K562 (cell line): ENCODE results near the gene SAT2. TPM values are rescaled to one million over a fixed set of nuclear protein-coding genes. Genes with fewer than 3 reads are reported as not detected.
A peak's percentile ranks its signal among the peaks of the same experiment; 100 is the strongest.

Source experiments
- ATAC-seq: fragments of 200-7000 bp; cut with Tn5 transposase; 3 replicates; pipeline ENCODE4 v1.9.1; 2020; ENCODE audit warnings: moderate library complexity
- BruUV-seq: library from RNA; stranded (reverse); fragments of 400-500 nt; replicated peaks from 2 replicates; lab custom pipeline; 2021; lab: Mats Ljungman, UMichigan
- CTCF ChIA-PET: fragments of 300-600 bp; formaldehyde crosslinking; extraction: SDS; loops from one replicate; lab custom pipeline; 2021; ENCODE audit warnings: low intra/inter-chr PET ratio; lab: Yijun Ruan, JAX
- POLR2A ChIA-PET: fragments of 300-600, 350-650 bp; sonication (Branson Sonifier 250); formaldehyde crosslinking; extraction: SDS; loops from one replicate; lab custom pipeline; 2021; ENCODE audit warnings: antibody characterized with exemption, inconsistent platforms; lab: Yijun Ruan, JAX
- DNase-seq, 4 experiments: peaks; one replicate each; pipeline versions ENCODE4 v3.0.0 to v3.0.0-alpha.2; 2011 to 2018; ENCODE audit warnings: low spot score in 3 of 4, mixed read lengths in 3 of 4; ENCODE audit errors: extremely low read depth in 1 of 4
- FAIRE-seq: peaks from 2 replicates; lab custom pipeline; 2011; peaks lifted over from hg19 to GRCh38; lab: Jason Lieb, UNC
- H2AFZ ChIP-seq: 2 replicates; pipeline ENCODE4 v1.6.0; 2011; ENCODE audit warnings: low read depth, low read length, control low read depth, inconsistent platforms
- H3K27ac ChIP-seq: fragments of 200-600 bp; 3 replicates; pipeline ENCODE4 v1.8.0; 2011; ENCODE audit warnings: low read depth, mild to moderate bottlenecking, control low read depth, inconsistent platforms, low read length, moderate library complexity, mixed read lengths; ENCODE audit errors: extremely low read depth
- H3K27me3 ChIP-seq, 2 experiments: fragments of 300-600 bp in 1 of 2; 2 replicates in 1 of 2; 3 replicates in 1 of 2; pipeline versions ENCODE4 v1.6.0 to v1.8.0; 2011; ENCODE audit warnings: inconsistent platforms in 2 of 2, low read length in 2 of 2, mild to moderate bottlenecking in 1 of 2, mixed read lengths in 1 of 2, moderate library complexity in 1 of 2; ENCODE audit not compliant: control insufficient read depth in 2 of 2, insufficient read depth in 2 of 2
- H3K36me3 ChIP-seq: fragments of 300-600 bp; 3 replicates; pipeline ENCODE4 v1.8.0; 2011; ENCODE audit warnings: mild to moderate bottlenecking, low read length, inconsistent platforms; ENCODE audit not compliant: control insufficient read depth, insufficient read depth
- H3K4me1 ChIP-seq, 2 experiments: fragments of 200-600 bp in 1 of 2; replicated peaks in 1 of 2; 2 replicates in 1 of 2; 3 replicates in 1 of 2; pipeline versions ENCODE4 v1.5.1 to v1.8.0; 2011; ENCODE audit warnings: inconsistent platforms in 2 of 2, low read length in 2 of 2, mild to moderate bottlenecking in 1 of 2, mixed read lengths in 1 of 2, moderate library complexity in 1 of 2; ENCODE audit not compliant: control insufficient read depth in 2 of 2, insufficient read depth in 2 of 2
- H3K4me2 ChIP-seq: 2 replicates; pipeline ENCODE4 v1.6.1; 2011; ENCODE audit warnings: low read length, control low read depth, inconsistent platforms, mixed read lengths; ENCODE audit not compliant: insufficient read depth
- H3K4me3 ChIP-seq: fragments of 200-600 bp; sonication (generic), shearing (Covaris generic); 2 replicates; pipeline ENCODE4 v1.5.1; 2016; ENCODE audit warnings: control low read depth, inconsistent platforms
- H3K79me2 ChIP-seq: fragments of 200-600 bp; 3 replicates; pipeline ENCODE4 v1.8.0; 2011; ENCODE audit warnings: low read length, inconsistent platforms; ENCODE audit not compliant: control insufficient read depth, insufficient read depth
- H3K9ac ChIP-seq, 2 experiments: 2 replicates each; pipeline versions ENCODE4 v1.6.0 to v1.6.1; 2011; ENCODE audit warnings: low read depth in 2 of 2, low read length in 2 of 2, control low read depth in 1 of 2, inconsistent platforms in 1 of 2, mild to moderate bottlenecking in 1 of 2, mixed read lengths in 1 of 2; ENCODE audit not compliant: insufficient read depth in 1 of 2
- H3K9me1 ChIP-seq: one replicate; pipeline ENCODE4 v1.6.0; 2011; ENCODE audit warnings: inconsistent platforms, mild to moderate bottlenecking, low read length, moderate library complexity; ENCODE audit not compliant: control insufficient read depth, insufficient read depth
- H3K9me3 ChIP-seq: replicated peaks from 2 replicates; pipeline ENCODE4 v1.5.1; 2011; ENCODE audit warnings: low read depth, low read length, inconsistent platforms; ENCODE audit not compliant: control insufficient read depth, insufficient read depth
- H4K20me1 ChIP-seq: replicated peaks from 2 replicates; pipeline ENCODE4 v1.6.1; 2011; ENCODE audit warnings: low read length, inconsistent platforms, mixed read lengths; ENCODE audit not compliant: control insufficient read depth, insufficient read depth
- MCM3 ChIP-seq: fragments of 450-650 bp; IDR thresholded peaks from 2 replicates; pipeline ENCODE4 v1.6.1; 2016
- PHTF2 ChIP-seq: fragments of 250-450 bp; sonication (Bioruptor Pico); IDR thresholded peaks from 2 replicates; pipeline ENCODE4 v1.5.0; 2021; ENCODE audit warnings: mild to moderate bottlenecking
- SRSF7 ChIP-seq: fragments of 200-400 bp; formaldehyde crosslinking; optimal IDR thresholded peaks from 2 replicates; pipeline ENCODE3; 2017; ENCODE audit warnings: mild to moderate bottlenecking, low read depth, low read length
- TBL1XR1 ChIP-seq, 2 experiments: IDR thresholded peaks; 2 replicates each; pipeline ENCODE4 v1.6.1; 2012; ENCODE audit warnings: improper control_type of control experiment in 2 of 2, low read length in 2 of 2, mild to moderate bottlenecking in 1 of 2
- ZBTB8A ChIP-seq: fragments of 450-650 bp; IDR thresholded peaks from 2 replicates; pipeline ENCODE4 v1.6.1; 2018; ENCODE audit warnings: mild to moderate bottlenecking, moderate library complexity; ENCODE audit not compliant: partially characterized antibody
- ZNF239 ChIP-seq: fragments of 250-450 bp; sonication (Bioruptor Pico); IDR thresholded peaks from 2 replicates; pipeline ENCODE4 v1.4.0; 2020; ENCODE audit warnings: mild to moderate bottlenecking
- ZNF584 ChIP-seq: fragments of 200-800 bp; sonication (Bioruptor generic); IDR thresholded peaks from 2 replicates; pipeline ENCODE4 v1.6.1; 2016; ENCODE audit warnings: low read depth, mild to moderate bottlenecking, missing genetic modification characterization, missing compliant biosample characterization
- WGBS: fragments of 100-300 bp; shearing (Covaris generic); methylation state at CpG from one replicate; pipeline ENCODE4 v1.1.6; 2016; ENCODE audit warnings: low coverage, mixed read lengths; ENCODE audit not compliant: insufficient coverage; ENCODE audit errors: missing lambda C conversion rate; 5-methylcytosine and 5-hydroxymethylcytosine counted together
- in situ Hi-C: fragments of 300-500 bp; cut with MboI; formaldehyde crosslinking; loops from 4 replicates; pipeline ENCODE4 v1.15.0; 2018; ENCODE audit warnings: inconsistent platforms, mixed read lengths
- intact Hi-C: fragments of 100-400 bp; cut with micrococcal nuclease; formaldehyde crosslinking; loops from 2 replicates; pipeline ENCODE4 v1.14.2; 2022
- polyA plus RNA-seq, 8 experiments: library from polyadenylated mRNA; depleted of rRNA in 4 of 8; stranded (reverse) in 5 of 8; unstranded in 3 of 8; fragments of >200 nt; fragmentation: Nextera tagmentation in 2 of 8; fragmentation: Illumina TruSeq in 1 of 8; extraction: Ambion mirVana in 2 of 8; extraction: Trizol in 1 of 8; gene quantifications; 2 replicates each; pipeline versions ENCODE4 v1.2.1 to v1.2.3, GENCODE V29; 2011 to 2014; ENCODE audit warnings: inconsistent platforms in 1 of 8, missing spikeins in 1 of 8
- total RNA-seq, 7 experiments: library from RNA; depleted of rRNA in 6 of 7; stranded (reverse); fragments of >200 nt in 6 of 7; fragmentation: Illumina TruSeq in 2 of 7; extraction: Trizol in 2 of 7; gene quantifications; 2 replicates each; pipeline versions ENCODE4 v1.2.1 to v1.2.3, GENCODE V29; 2011 to 2021; ENCODE audit warnings: low replicate concordance in 1 of 7
- TF ChIP-seq, protein P1 (sequence below): fragments of 250-450 bp; sonication (Bioruptor Pico); IDR thresholded peaks from 2 replicates; pipeline ENCODE4 v1.4.0; 2020

The SAT2 gene
- total and polyA plus RNA-seq, 9 of the 15 experiments (the other 6 are each of a cell fraction or from before 2014, with no cell fraction given), result 2.0 to 8.0 (median 5.3) TPM

- TF ChIP-seq ZNF584 (CRISPR knock-in tag) (no peak), ZNF239 (CRISPR knock-in tag) (no peak), ZBTB8A (no peak), TBL1XR1 (IDR thresholded peaks at IDR 0.05; ENCODE audit: low read length in 2 of 2) (no peak), MCM3 (no peak), PHTF2 (no peak), SRSF7 (no peak)
- TF ChIP-seq, protein P1, sequence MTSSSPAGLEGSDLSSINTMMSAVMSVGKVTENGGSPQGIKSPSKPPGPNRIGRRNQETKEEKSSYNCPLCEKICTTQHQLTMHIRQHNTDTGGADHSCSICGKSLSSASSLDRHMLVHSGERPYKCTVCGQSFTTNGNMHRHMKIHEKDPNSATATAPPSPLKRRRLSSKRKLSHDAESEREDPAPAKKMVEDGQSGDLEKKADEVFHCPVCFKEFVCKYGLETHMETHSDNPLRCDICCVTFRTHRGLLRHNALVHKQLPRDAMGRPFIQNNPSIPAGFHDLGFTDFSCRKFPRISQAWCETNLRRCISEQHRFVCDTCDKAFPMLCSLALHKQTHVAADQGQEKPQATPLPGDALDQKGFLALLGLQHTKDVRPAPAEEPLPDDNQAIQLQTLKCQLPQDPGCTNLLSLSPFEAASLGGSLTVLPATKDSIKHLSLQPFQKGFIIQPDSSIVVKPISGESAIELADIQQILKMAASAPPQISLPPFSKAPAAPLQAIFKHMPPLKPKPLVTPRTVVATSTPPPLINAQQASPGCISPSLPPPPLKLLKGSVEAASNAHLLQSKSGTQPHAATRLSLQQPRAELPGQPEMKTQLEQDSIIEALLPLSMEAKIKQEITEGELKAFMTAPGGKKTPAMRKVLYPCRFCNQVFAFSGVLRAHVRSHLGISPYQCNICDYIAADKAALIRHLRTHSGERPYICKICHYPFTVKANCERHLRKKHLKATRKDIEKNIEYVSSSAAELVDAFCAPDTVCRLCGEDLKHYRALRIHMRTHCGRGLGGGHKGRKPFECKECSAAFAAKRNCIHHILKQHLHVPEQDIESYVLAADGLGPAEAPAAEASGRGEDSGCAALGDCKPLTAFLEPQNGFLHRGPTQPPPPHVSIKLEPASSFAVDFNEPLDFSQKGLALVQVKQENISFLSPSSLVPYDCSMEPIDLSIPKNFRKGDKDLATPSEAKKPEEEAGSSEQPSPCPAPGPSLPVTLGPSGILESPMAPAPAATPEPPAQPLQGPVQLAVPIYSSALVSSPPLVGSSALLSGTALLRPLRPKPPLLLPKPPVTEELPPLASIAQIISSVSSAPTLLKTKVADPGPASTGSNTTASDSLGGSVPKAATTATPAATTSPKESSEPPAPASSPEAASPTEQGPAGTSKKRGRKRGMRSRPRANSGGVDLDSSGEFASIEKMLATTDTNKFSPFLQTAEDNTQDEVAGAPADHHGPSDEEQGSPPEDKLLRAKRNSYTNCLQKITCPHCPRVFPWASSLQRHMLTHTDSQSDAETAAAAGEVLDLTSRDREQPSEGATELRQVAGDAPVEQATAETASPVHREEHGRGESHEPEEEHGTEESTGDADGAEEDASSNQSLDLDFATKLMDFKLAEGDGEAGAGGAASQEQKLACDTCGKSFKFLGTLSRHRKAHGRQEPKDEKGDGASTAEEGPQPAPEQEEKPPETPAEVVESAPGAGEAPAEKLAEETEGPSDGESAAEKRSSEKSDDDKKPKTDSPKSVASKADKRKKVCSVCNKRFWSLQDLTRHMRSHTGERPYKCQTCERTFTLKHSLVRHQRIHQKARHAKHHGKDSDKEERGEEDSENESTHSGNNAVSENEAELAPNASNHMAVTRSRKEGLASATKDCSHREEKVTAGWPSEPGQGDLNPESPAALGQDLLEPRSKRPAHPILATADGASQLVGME (CRISPR knock-in tag), result no peak
- H3K4me2 ChIP-seq, result peak overlapping the region; percentile 40
- ATAC-seq (no peak), FAIRE-seq (no peak), DNase-seq (no peak)
- no peaks in the 10 kb centered on the region for H3K9me3 ChIP-seq
- H3K36me3 ChIP-seq, result peaks cover 20% of the 10 kb centered on the region; the same call in 2 of the 3 replicates
- H3K9ac ChIP-seq, result no peak overlapping the region; a peak in 1 of 4 replicates
- CTCF ChIA-PET, result no interaction called here
- intact Hi-C loops (no loop called here), in situ Hi-C loops (no loop called here)
- BruUV-seq, result no TSS peak
- H3K27ac ChIP-seq, result no peak overlapping the region
- no peaks in the 10 kb centered on the region; the same call in 1 of the 2 replicates for H4K20me1 ChIP-seq
- no peaks in the 10 kb centered on the region for H3K27me3 ChIP-seq
- peaks cover 6% of the 10 kb centered on the region for H3K9me1 ChIP-seq
- no peak overlapping the region for H2AFZ ChIP-seq
- POLR2A ChIA-PET, result interaction anchor here (1.0 to 4.0 kb wide), 3 partner anchors 11 to 74 kb away, joined by 3 to 28 read pairs (median 4); partner anchors contain the start of genes MPDU1 and TP53
- 77% methylated on average over 1 of the region's 1 CpG for WGBS
- no peak overlapping the region for H3K4me3 ChIP-seq
- H3K4me1 ChIP-seq, result peaks cover 16 to 27% of the 10 kb centered on the region in 2 experiments; a peak in 4 of 5 replicates
- peaks cover 51% of the 10 kb centered on the region for H3K79me2 ChIP-seq
Observed at GRCh38 chr17:7612294-7612640, 15.4 kb downstream of the SAT2 start.
